RPMI8226 (cell line): ENCODE results near the gene DLEC1.
"Not testable (repeated sequence)": the region's sequence is repeated elsewhere in the genome, so short reads cannot be mapped to it uniquely, and the experiment has no call there.

ENCODE experiments used
- DNase-seq: peaks from one replicate; pipeline ENCODE4 v3.0.0-alpha.2; 2015

The DLEC1 gene

GRCh38 chr3:38046821-38047220, 7.8 kb downstream of the DLEC1 start:
- no peak for DNase-seq

GRCh38 chr3:38047896-38048295, 8.9 kb downstream of the DLEC1 start:
- no peak for DNase-seq

- DNase-seq, result no peak
These were observed 10.5 kb downstream of the DLEC1 start for GRCh38 chr3:38049358-38050126.

- no peak for DNase-seq
These were observed 12.1 kb downstream of the DLEC1 start for GRCh38 chr3:38051131-38051530.

- DNase-seq, result not testable (repeated sequence)
These were observed 14.3 kb downstream of the DLEC1 start for GRCh38 chr3:38053286-38053685.

GRCh38 chr3:38053813-38054498, 14.9 kb downstream of the DLEC1 start:
- DNase-seq, result not testable (repeated sequence)

- no peak for DNase-seq
These were observed 15.5 kb downstream of the DLEC1 start for GRCh38 chr3:38054499-38055001.

GRCh38 chr3:38059148-38059547, 20.1 kb downstream of the DLEC1 start:
- DNase-seq, result no peak

- no peak for DNase-seq
These were observed 20.6 kb downstream of the DLEC1 start for GRCh38 chr3:38059591-38059990.

- DNase-seq, result no peak
These were observed 23.8 kb downstream of the DLEC1 start for GRCh38 chr3:38062809-38063208.

GRCh38 chr3:38064453-38064852, 25.4 kb downstream of the DLEC1 start:
- DNase-seq, result not testable (repeated sequence)

- DNase-seq, result no peak
These were observed 28.7 kb downstream of the DLEC1 start for GRCh38 chr3:38067508-38068233.

- DNase-seq, result no peak
These were observed 31.0 kb downstream of the DLEC1 start for GRCh38 chr3:38070013-38070412.

GRCh38 chr3:38077073-38077472, 38.1 kb downstream of the DLEC1 start:
- not testable (repeated sequence) for DNase-seq

- DNase-seq, result not testable (repeated sequence)
These were observed 43.3 kb downstream of the DLEC1 start for GRCh38 chr3:38082296-38082695.

GRCh38 chr3:38083254-38083653, 44.2 kb downstream of the DLEC1 start:
- not testable (repeated sequence) for DNase-seq

- no peak for DNase-seq
These were observed 44.9 kb downstream of the DLEC1 start for GRCh38 chr3:38083871-38084333.

- peak; percentile 60 for DNase-seq
These were observed 45.6 kb downstream of the DLEC1 start for GRCh38 chr3:38084334-38085310.

- no peak for DNase-seq
These were observed 46.4 kb downstream of the DLEC1 start for GRCh38 chr3:38085311-38085942.

- no peak for DNase-seq
These were observed 46.9 kb downstream of the DLEC1 start for GRCh38 chr3:38085943-38086324.

GRCh38 chr3:38086496-38086895, 47.5 kb downstream of the DLEC1 start:
- peak; percentile 1 for DNase-seq

GRCh38 chr3:38087278-38087677, 48.3 kb downstream of the DLEC1 start:
- not testable (repeated sequence) for DNase-seq
